Measurements from ENCODE around the gene MAS1.
"Not testable (repeated sequence)": the region's sequence is repeated elsewhere in the genome, so short reads cannot be mapped to it uniquely, and the experiment has no call there.

MAS1 gene

DNA sequence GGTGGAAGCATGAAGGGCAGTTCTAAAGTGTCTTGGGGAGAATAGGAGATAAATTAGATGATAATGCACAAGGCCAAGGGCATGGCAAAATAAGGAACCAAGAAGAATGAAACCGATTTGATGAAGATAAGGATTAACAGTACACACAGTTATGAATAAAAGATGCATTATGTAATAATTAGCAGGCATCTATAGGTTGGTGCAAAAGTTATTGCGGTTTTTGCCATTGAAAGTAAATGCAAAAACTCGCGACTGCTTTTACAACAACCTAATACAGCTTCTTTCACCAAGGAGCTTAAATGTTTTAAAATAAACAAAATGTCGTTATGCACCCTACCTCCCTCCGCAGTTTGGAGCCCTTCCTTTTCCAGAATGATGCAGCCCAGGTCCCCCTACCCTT lies 29.0 kb downstream of the MAS1 start:
- no peak for DNase-seq

GRCh38 chr6:159924150-159924549 lies 33.4 kb downstream of the MAS1 start:
- DNase-seq = not testable (repeated sequence)

DNA sequence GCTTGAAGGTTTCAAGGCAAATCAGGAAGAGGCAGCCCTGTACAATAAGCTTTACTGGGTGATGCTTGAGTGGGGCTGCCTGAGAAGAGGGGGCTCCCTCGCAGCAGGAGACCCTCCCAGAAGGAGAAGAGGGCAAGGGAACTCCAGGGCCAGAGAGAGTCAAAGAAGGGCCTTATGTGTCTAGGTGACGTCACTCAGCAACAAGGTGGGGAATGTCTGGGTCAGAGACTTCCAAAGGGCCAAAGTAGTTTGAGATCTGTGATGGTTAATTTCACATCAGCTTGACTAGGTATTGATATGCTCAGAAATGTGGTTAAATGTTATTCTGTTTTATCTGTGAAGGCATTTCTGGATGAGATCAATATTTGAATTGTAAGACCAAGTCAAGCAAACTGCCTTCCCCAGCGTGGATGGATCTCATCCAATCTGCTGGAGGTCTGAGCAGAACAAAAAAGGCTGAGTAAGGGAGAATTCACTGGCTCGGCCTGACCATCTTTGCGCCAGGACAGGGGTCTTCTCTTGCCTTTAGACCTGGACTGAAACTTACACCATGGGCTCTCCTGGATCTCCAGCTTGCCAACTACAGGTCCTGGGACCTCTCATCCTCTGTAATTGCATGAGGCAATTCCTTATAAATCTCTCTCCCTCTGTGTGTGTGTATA lies 35.9 kb downstream of the MAS1 start:
- DNase-seq = no peak

GRCh38 chr6:159929819-159930218 lies 39.0 kb downstream of the MAS1 start:
- DNase-seq = peak; percentile 36

- peak; percentile 41 for DNase-seq
Observed at GRCh38 chr6:159931112-159931511, 40.3 kb downstream of the MAS1 start.

DNA sequence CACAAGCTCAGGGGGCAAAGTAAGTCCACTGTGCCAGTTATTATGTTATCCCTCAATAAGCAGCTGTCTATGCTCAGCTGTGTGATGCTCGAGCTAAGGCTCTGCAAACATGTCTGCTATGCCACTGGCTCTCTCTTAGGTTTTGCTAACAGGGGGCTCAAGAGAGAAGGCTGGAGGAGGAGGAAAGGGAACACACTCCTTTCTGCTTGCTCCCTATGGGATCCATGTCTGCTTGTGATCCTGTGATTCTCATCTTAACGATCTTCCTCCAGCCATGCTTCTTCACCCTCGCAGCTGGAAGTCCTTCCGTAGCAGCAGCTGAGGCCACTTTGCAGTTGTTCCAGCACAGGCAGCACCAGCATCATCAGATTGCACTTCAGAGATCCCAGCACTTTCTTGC lies 41.1 kb downstream of the MAS1 start:
- no peak for DNase-seq

- DNase-seq = no peak
Observed at GRCh38 chr6:159933077-159933476, 42.3 kb downstream of the MAS1 start.

GRCh38 chr6:159934181-159934580 lies 43.4 kb downstream of the MAS1 start:
- no peak for DNase-seq

GRCh38 chr6:159935065-159935464 lies 44.3 kb downstream of the MAS1 start:
- no peak for DNase-seq

DNA sequence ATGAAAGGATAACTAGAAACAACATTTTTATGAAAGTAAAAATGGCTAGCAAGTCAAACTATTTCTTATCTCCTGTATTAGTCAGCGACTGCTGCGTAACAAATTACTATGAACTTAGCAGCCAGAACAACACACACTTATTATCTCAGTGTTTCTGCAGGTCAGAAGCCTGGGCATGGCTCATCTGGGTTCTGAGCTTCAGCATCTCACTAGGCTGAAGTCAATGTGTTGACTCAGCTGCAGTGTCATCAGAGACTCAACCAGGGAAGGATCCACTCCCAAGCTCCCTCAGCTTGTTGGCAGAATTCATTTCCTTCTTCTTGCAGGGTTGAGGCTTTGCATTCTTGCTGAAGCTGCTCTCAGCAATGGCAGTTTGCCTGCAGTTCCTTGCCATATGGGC lies 44.8 kb downstream of the MAS1 start:
- no peak for DNase-seq

DNA sequence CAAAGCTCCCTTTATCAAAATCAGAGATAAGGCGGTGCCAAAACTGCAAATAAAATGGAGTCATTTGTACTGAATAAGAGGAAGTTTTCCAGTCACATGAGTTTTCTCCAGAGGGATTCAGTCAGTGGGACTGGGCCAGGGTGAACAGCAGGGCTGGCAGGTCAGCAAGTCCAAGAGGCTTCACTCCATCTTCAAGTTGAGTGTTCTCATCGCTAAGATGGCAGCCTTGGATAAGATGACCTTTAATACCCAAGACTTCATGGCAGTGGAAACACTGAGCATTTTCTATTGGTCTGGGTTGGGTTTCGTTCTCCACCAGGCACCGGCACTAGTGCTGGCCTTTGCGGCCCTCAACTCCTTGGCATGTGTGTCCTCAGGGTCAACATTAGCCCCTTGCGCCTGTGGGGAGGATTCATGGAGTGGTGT lies 48.8 kb downstream of the MAS1 start:
- no peak for DNase-seq
